IPS-15b (cell line): ENCODE data around the gene CREB3.
A peak's percentile ranks its signal among the peaks of the same experiment; 100 is the strongest.

Experiments
- H3K27me3 ChIP-seq: one replicate; pipeline ENCODE4 v1.6.1; 2013; ENCODE audit warnings: low read length; ENCODE audit not compliant: control insufficient read depth, insufficient read depth
- H3K36me3 ChIP-seq: one replicate; pipeline ENCODE4 v1.6.1; 2013; ENCODE audit warnings: low read length; ENCODE audit not compliant: control insufficient read depth, insufficient read depth
- H3K4me1 ChIP-seq: one replicate; pipeline ENCODE4 v1.6.1; 2013; ENCODE audit warnings: mild to moderate bottlenecking, low read length; ENCODE audit not compliant: control insufficient read depth, insufficient read depth
- H3K4me3 ChIP-seq: one replicate; pipeline ENCODE4 v1.5.1; 2013; ENCODE audit warnings: low read depth, low read length
- H3K9ac ChIP-seq: one replicate; pipeline ENCODE4 v1.6.1; 2013; ENCODE audit warnings: low read depth, mild to moderate bottlenecking, low read length
- H3K9me3 ChIP-seq: one replicate; pipeline ENCODE4 v1.6.1; 2013; ENCODE audit warnings: mild to moderate bottlenecking, low read length; ENCODE audit not compliant: control insufficient read depth, insufficient read depth

Gene CREB3

GRCh38 chr9:35743880-35744518, 11.5 kb downstream of the CREB3 start:
- H3K9me3 ChIP-seq = no peaks in the 10 kb centered on the region
- H3K4me1 ChIP-seq = peaks cover 11% of the 10 kb centered on the region
- H3K27me3 ChIP-seq = no peaks in the 10 kb centered on the region
- H3K36me3 ChIP-seq = peaks cover 51% of the 10 kb centered on the region
- H3K9ac ChIP-seq = no peak overlapping the region
- H3K4me3 ChIP-seq = no peak overlapping the region

- no peaks in the 10 kb centered on the region for H3K27me3 ChIP-seq
- peaks cover 36% of the 10 kb centered on the region for H3K36me3 ChIP-seq
- H3K9me3 ChIP-seq = no peaks in the 10 kb centered on the region
- no peak overlapping the region for H3K9ac ChIP-seq
- H3K4me3 ChIP-seq = no peak overlapping the region
- H3K4me1 ChIP-seq = peaks cover 11% of the 10 kb centered on the region
These were observed 13.1 kb downstream of the CREB3 start for GRCh38 chr9:35745569-35745968.

DNA sequence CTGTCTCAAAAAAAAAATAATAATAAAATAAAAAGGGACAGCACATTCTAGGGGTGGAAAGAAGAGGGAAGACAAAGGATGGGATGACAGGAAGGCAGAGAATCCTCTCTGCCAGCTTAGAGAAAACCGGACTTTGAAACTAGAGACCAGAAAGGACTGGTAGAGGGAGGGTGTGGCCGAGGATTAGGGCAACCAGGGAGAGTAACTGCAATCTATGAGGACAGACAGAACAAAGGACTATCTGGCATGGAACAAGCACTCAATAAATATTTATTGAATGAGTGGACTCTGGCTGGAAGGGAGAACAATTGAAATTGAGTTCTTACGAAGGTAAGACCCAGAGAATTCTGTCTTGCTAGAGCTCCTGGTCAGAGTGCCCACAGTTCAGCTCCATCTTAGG, 14.1 kb downstream of the CREB3 start:
- Histone ChIP-seq H3K9ac (no peak overlapping the region), H3K36me3 (peaks cover 35% of the 10 kb centered on the region), H3K9me3 (no peaks in the 10 kb centered on the region), H3K27me3 (no peaks in the 10 kb centered on the region), H3K4me1 (peaks cover 11% of the 10 kb centered on the region), H3K4me3 (peak overlapping the region; percentile 74)

GRCh38 chr9:35748242-35748857, 15.9 kb downstream of the CREB3 start:
- peak overlapping the region; percentile 66 for H3K9ac ChIP-seq
- no peaks in the 10 kb centered on the region for H3K27me3 ChIP-seq
- peak overlapping the region; percentile 74 for H3K4me3 ChIP-seq
- peaks cover 11% of the 10 kb centered on the region for H3K4me1 ChIP-seq
- H3K36me3 ChIP-seq = peaks cover 31% of the 10 kb centered on the region
- H3K9me3 ChIP-seq = no peaks in the 10 kb centered on the region

- H3K9ac ChIP-seq = peak within 1 kb of the TSS; percentile 66
- no peaks in the 10 kb centered on the region for H3K9me3 ChIP-seq
- H3K4me1 ChIP-seq = peaks cover 11% of the 10 kb centered on the region
- peak within 1 kb of the TSS; percentile 97 for H3K4me3 ChIP-seq
- no peaks in the 10 kb centered on the region for H3K27me3 ChIP-seq
- peaks cover 29% of the 10 kb centered on the region for H3K36me3 ChIP-seq
These were observed 16.5 kb downstream of the CREB3 start, which contains the start of the genes GBA2 and RGP1 for GRCh38 chr9:35748858-35749514. GBA2 (minus strand) TSS chr9:35749228; CDS start chr9:35748704, 524 bp downstream. RGP1 (plus strand) TSS chr9:35749287; CDS start chr9:35749756, 469 bp downstream.

DNA sequence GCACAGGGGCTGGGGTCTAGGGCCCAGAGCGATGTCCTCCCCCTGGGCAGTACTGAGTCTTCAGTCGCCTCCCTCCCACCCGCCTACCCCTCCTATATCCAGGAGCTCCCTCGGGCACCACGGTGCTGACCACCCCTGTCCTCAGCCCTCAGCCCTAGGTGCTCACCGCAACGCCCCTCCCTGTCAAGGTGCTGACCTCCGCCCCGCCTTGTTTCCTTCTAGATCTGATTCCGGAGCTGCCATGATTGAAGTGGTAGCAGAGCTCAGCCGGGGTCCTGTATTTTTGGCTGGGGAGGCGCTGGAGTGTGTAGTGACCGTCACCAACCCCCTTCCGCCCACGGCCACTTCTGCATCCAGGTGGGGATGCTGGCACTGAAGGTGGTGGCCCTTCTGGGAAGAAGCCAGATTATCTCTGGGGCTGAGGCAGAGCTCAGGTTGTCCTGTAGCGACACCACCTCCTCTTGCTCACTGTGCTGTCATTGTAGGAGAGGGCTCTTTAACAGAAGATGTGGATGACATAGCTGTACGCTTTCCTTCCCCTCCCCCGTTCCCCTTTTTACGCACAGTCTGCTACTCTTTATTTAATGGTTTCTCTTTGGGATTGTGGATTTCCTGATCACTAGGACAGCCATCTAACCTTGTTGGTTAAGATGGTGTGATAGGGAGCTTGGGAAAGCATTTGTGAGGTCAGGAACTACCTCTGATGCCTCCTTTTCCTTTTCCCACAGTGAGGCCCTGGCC, 17.2 kb downstream of the CREB3 start:
- H3K9ac ChIP-seq = peak overlapping the region; percentile 24
- no peaks in the 10 kb centered on the region for H3K9me3 ChIP-seq
- H3K4me1 ChIP-seq = peaks cover 11% of the 10 kb centered on the region
- peak overlapping the region; percentile 97 for H3K4me3 ChIP-seq
- H3K36me3 ChIP-seq = peaks cover 24% of the 10 kb centered on the region
- no peaks in the 10 kb centered on the region for H3K27me3 ChIP-seq

DNA sequence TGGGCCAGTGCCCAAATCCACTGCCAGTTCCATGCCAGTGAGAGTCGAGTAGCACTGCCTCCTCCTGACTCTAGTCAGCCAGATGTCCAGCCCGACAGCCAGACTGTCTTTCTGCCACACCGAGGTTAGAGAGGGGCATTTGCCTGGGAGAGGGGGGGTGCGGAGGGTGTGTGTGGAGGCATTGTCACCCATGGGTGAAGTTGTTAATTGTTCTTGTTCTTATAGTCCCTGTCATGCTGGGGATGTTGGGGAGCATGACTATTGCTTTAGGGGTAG, 17.7 kb downstream of the CREB3 start:
- H3K4me3 ChIP-seq = peak overlapping the region; percentile 97
- H3K9me3 ChIP-seq = no peaks in the 10 kb centered on the region
- H3K36me3 ChIP-seq = peaks cover 24% of the 10 kb centered on the region
- H3K27me3 ChIP-seq = no peaks in the 10 kb centered on the region
- no peak overlapping the region for H3K9ac ChIP-seq
- H3K4me1 ChIP-seq = peaks cover 11% of the 10 kb centered on the region

GRCh38 chr9:35753466-35753865, 21.0 kb downstream of the CREB3 start:
- peaks cover 24% of the 10 kb centered on the region for H3K36me3 ChIP-seq
- H3K4me3 ChIP-seq = no peak overlapping the region
- H3K4me1 ChIP-seq = no peaks in the 10 kb centered on the region
- no peaks in the 10 kb centered on the region for H3K27me3 ChIP-seq
- H3K9ac ChIP-seq = no peak overlapping the region
- no peaks in the 10 kb centered on the region for H3K9me3 ChIP-seq

DNA sequence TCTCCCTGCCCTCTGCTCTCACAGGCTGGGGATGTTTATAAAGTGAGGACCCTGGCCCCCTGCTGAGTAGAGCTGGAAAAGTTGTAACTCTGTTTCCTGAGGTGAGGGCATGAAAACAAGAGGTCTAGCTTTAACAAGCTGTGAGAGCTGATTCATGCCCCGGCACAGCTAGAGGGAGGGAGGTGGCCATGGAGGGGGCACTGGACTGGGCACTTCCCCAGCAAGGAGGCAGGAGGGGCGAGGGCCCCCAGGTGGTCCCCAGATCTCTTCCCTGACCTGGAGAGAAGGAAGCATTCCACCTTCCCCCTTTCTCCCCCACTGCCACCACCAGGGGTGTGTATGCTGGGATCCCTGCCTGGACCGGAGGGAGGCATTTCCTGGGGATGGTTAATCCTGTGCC, 21.8 kb downstream of the CREB3 start, which contains the start of gene MSMP:
Gene MSMP, minus strand, starts transcription at position 13 of the 400 bp plus-strand sequence. CDS start 147 bp downstream, outside the sequence.
- no peaks in the 10 kb centered on the region for H3K27me3 ChIP-seq
- peaks cover 24% of the 10 kb centered on the region for H3K36me3 ChIP-seq
- H3K9ac ChIP-seq = no peak within 1 kb of the TSS
- H3K4me1 ChIP-seq = no peaks in the 10 kb centered on the region
- no peak within 1 kb of the TSS for H3K4me3 ChIP-seq
- H3K9me3 ChIP-seq = no peaks in the 10 kb centered on the region

DNA sequence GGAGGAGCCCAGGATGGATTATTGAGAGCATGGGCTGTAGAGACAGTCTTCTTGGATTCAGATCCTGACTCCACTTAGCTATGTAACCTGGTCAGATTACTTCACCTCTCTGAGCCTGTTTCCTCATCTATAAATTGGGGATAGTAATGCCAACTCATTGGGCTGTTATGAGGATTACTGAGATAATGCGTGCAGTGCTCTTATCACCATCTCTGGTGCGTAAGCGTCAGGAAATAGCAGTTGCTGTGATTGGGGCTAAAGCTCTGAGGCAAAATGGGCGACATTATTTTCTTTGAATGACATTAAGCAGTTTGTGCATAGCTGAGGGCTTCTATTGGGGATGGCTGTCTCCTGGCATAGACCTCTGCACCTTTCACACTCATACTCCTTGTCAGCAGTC, 22.6 kb downstream of the CREB3 start:
- H3K4me1 ChIP-seq = no peaks in the 10 kb centered on the region
- no peak overlapping the region for H3K4me3 ChIP-seq
- no peaks in the 10 kb centered on the region for H3K9me3 ChIP-seq
- H3K9ac ChIP-seq = no peak overlapping the region
- peaks cover 24% of the 10 kb centered on the region for H3K36me3 ChIP-seq
- no peaks in the 10 kb centered on the region for H3K27me3 ChIP-seq

GRCh38 chr9:35756275-35757225, 24.1 kb downstream of the CREB3 start:
- H3K9me3 ChIP-seq = no peaks in the 10 kb centered on the region
- peak overlapping the region; percentile 82 for H3K9ac ChIP-seq
- H3K4me3 ChIP-seq = peak overlapping the region; percentile 71
- no peaks in the 10 kb centered on the region for H3K27me3 ChIP-seq
- peaks cover 18% of the 10 kb centered on the region for H3K36me3 ChIP-seq
- peaks cover 5% of the 10 kb centered on the region for H3K4me1 ChIP-seq
